Activated CD8-positive, alpha-beta T cell treated with anti-CD3 and anti-CD28 coated beads, Interleukin-2, amount 10 ng/mL, durations not matched to agents 7 days and 5 days (primary cell): ENCODE measurements around the gene SPECC1. TPM values are rescaled to one million over a fixed set of nuclear protein-coding genes. Genes with fewer than 3 reads are reported as not detected.

Experiments used
- ATAC-seq: fragments of 150-1000 bp; cut with Tn5 transposase; one replicate; pipeline ENCODE4 v1.10.0; 2021; ENCODE audit warnings: moderate library complexity
- CTCF ChIA-PET: fragments of 350-600 bp; sonication (Branson Sonifier 250); formaldehyde crosslinking; loops from one replicate; lab custom pipeline; 2021; ENCODE audit warnings: antibody characterized with exemption; lab: Charles Lee
- POLR2A ChIA-PET: fragments of 350-600 bp; sonication (Branson Sonifier 250); formaldehyde crosslinking; loops from one replicate; lab custom pipeline; 2021; ENCODE audit warnings: antibody characterized with exemption; lab: Charles Lee
- DNase-seq: peaks from one replicate; pipeline ENCODE4 v3.0.0-alpha.2; 2020
- H3K27ac Mint-ChIP-seq: one replicate; pipeline ENCODE4 v1.8.0; 2021; ENCODE audit warnings: mild to moderate bottlenecking, mixed read lengths
- H3K27me3 Mint-ChIP-seq: one replicate; pipeline ENCODE4 v1.8.0; 2021; ENCODE audit warnings: low read depth, mixed read lengths
- H3K36me3 Mint-ChIP-seq: one replicate; pipeline ENCODE4 v1.8.0; 2021; ENCODE audit warnings: low read depth, mixed read lengths
- H3K4me1 Mint-ChIP-seq: one replicate; pipeline ENCODE4 v1.8.0; 2021; ENCODE audit warnings: low read depth, mixed read lengths
- H3K4me3 Mint-ChIP-seq: one replicate; pipeline ENCODE4 v1.8.0; 2021; ENCODE audit warnings: mild to moderate bottlenecking, mixed read lengths
- H3K9me3 Mint-ChIP-seq: one replicate; pipeline ENCODE4 v1.8.0; 2022; ENCODE audit warnings: mixed read lengths; ENCODE audit not compliant: insufficient read depth
- total RNA-seq, 2 experiments: library from RNA; stranded (reverse); gene quantifications; one replicate each; pipeline ENCODE4 v1.2.3, GENCODE V29; 2021

SPECC1 gene
- total RNA-seq, 2 experiments from 2014 or later: 4.2 to 5.3 TPM

DNA sequence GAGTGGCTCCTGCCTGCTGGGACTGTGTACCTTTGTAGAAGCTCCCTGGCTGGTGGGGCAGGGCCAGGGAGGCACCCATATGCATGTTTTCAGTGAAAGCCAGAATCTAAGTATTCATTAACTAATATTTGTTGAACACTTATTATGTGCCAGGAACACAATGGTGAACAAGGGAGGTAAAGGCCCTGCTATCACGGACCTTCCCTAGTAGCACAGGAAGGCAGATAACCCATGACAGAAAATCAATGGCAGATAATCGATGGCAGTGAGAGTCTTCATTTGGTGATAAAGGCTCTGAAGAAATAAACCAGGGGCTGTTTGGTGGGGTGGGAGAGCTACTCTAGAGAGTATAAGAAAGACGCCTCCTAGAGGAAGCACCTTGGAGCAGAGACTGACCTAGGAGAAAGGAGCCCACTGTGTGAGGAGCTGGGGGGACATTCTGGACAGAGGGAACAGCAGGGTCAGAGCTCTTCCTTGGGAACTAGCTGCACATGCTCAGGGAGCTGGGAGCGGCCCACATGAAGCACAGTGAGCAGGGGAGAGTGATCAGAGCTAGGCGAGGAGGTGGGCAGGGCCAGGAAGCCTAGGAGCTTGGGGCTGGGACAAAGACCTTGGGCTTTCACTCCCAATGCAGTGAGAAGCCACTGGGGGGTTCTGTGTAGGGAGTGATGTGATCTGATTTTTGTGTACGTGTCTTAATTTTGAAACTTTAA lies 78.5 kb downstream of the SPECC1 start:
- ChIA-PET POLR2A (no interaction called here), CTCF (no interaction called here)
- Mint-ChIP-seq H3K27me3 (no peaks in the 10 kb centered on the region), H3K27ac (no peak overlapping the region), H3K36me3 (no peaks in the 10 kb centered on the region), H3K9me3 (no peaks in the 10 kb centered on the region), H3K4me3 (no peak overlapping the region), H3K4me1 (peaks cover 13% of the 10 kb centered on the region)
- no peak for DNase-seq
- ATAC-seq: no peak

DNA sequence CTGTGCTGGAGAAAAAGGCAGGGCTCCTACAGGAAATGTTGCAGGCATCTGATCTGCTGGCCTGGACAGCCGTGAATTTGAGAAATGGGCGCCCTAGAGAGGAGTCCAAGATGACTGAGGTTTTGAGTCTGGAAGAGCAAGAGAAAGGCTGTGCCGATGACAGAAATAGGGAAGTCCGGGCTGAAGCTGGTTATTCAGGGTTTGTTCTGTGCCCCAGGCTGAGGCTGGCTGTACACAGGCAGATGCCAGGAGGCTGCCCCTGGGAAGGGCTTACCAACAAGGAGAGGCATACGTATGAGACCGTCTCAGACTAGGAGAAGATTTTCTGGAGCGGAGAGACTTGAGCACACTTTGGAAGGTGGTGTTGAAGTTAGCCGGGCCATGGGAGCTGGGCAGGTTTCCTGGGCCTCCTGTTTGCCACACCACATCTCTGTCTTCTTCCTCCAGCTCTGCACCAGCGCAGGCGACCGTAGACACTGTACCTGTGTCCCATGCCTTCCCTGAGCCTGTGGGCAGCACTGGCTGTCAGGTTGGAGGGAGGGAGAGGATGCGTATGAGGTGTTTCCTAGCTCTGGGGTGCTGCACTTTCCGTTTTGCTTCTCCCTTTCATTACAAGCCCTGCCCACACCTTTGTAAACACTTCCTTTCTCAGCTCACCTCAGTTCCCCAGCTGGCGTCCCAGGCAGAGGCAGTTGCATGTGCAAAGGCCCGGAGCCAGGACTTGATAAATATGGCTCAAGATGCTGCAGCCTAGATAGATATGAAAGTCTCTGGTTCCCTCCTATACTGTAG lies 80.8 kb downstream of the SPECC1 start:
- Mint-ChIP-seq H3K27me3 (peaks cover 2% of the 10 kb centered on the region), H3K9me3 (no peaks in the 10 kb centered on the region), H3K4me3 (no peak overlapping the region), H3K27ac (no peak overlapping the region), H3K4me1 (peaks cover 13% of the 10 kb centered on the region), H3K36me3 (no peaks in the 10 kb centered on the region)
- ChIA-PET POLR2A (no interaction called here), CTCF (interaction anchor here (0.6 to 1.4 kb wide), 4 partner anchors 14 to 271 kb away, joined by 3 to 4 read pairs (median 3); partner anchors contain the start of gene SPECC1)
- ATAC-seq (no peak), DNase-seq (no peak)

DNA sequence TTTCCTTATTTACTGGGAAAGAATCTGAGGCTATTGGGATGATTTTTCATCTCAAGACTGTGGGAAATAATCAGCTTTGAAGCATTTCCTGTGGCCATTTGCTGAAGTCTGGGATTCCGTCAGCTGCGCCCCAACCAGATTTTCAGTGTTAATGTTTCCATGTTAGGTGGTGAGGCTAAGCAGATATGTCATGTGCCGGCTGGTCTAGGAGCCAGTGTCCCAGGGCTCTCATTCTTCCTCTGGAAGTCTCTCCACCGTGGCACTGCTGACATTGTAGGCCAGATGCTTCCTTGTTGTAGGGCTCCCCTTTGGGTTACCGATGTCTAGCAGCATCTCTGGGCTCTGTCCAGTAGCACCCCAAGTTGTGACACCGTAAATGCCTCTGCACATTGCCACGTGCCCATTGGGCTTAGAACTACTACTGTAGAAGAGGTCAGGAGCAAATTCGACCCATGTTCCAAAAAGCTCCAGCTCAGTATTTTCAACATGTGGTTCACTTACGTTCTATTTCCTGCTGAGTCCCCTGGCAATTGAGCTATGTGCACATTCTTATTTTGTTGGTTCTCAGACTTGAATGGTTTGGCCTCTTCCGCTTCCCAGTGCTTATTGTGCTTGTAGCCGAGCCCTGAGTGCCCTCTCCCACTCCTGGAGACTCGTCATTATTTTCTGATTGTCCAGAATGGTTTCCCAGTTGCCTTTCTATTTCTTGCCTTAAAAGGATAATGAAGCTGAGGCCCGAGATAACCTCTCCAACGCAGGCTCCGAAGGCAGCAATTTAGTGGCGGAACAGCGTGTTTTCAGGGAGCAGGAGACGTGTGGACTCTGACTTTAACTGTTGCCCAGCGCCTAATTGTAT lies 82.2 kb downstream of the SPECC1 start:
- Mint-ChIP-seq H3K4me1 (peaks cover 13% of the 10 kb centered on the region), H3K4me3 (no peak overlapping the region), H3K9me3 (no peaks in the 10 kb centered on the region), H3K27ac (no peak overlapping the region), H3K36me3 (no peaks in the 10 kb centered on the region), H3K27me3 (peaks cover 2% of the 10 kb centered on the region)
- no peak for ATAC-seq
- CTCF ChIA-PET: interaction anchor here (0.9 to 1.2 kb wide), 2 partner anchors 82 to 98 kb away, joined by 3 read pairs; partner anchors contain the start of gene SPECC1
- no peak for DNase-seq
- POLR2A ChIA-PET: no interaction called here

DNA sequence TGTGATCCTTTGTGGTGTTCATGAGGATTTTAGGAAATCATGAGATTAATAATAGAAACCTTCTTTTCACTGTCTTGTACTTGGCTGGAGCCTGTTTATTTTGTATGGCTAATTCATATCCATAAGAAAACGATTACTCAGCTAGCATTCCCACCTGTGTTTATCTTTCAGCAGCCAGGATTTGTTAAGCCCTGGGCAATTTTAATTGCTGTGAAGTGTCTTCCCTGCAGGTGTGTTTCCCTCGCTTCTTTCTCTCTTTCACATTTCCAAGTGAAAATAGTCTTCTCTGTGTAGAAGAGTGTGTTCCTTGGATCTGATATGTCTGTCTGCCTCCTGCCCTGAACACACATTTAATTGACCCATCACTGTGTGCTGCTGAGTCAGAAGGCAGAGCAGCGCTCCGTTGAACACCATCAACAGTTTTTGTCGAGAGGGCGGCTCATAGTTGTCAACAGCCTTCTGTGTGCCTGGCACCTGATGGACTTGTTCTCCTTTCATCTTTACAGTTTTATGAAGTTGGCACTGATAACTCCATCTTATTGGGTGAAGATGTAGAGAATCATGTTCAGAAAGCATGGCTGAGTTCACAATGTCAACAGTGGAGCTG lies 83.2 kb downstream of the SPECC1 start:
- peaks cover 2% of the 10 kb centered on the region for H3K27me3 Mint-ChIP-seq
- no peak overlapping the region for H3K4me3 Mint-ChIP-seq
- CTCF ChIA-PET: no interaction called here
- DNase-seq (no peak), ATAC-seq (no peak)
- POLR2A ChIA-PET: no interaction called here
- H3K4me1 Mint-ChIP-seq: peaks cover 13% of the 10 kb centered on the region
- H3K9me3 Mint-ChIP-seq: no peaks in the 10 kb centered on the region
- H3K27ac Mint-ChIP-seq: no peak overlapping the region
- H3K36me3 Mint-ChIP-seq: no peaks in the 10 kb centered on the region

DNA sequence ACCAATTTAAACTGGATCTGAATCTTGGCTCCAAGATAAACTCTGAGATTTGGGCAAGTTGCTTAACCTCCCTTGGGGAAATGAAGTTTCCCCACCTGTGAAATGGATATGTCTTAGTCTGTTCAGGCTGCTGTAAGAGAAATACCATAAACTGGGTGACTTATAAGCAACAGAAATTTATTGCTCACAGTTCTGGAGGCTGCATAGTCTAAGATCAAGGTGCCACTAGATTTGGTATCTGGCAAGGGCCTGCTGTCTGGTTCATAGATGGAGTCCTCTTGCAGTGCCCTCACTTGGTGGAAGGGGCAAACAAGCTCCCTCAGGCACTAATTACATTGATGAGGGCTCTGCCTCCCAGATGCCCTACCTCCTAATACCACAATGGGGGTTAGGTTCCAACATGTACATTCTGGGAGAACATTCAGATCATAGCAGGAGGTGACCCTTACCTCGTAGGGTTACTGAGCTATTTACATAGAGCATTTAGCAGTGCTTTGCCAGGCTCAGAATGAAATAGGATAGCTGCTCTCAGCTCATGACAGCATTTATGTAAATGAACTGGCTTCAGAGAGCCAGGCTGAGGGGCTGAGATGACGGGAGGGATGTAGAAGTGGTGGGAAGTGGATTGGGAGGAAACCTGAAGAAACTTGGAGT lies 83.9 kb downstream of the SPECC1 start:
- CTCF ChIA-PET: no interaction called here
- ATAC-seq (no peak), DNase-seq (no peak)
- H3K4me3 Mint-ChIP-seq: no peak overlapping the region
- H3K9me3 Mint-ChIP-seq: no peaks in the 10 kb centered on the region
- H3K36me3 Mint-ChIP-seq: no peaks in the 10 kb centered on the region
- POLR2A ChIA-PET: no interaction called here
- H3K27me3 Mint-ChIP-seq: peaks cover 2% of the 10 kb centered on the region
- no peak overlapping the region for H3K27ac Mint-ChIP-seq
- peaks cover 13% of the 10 kb centered on the region for H3K4me1 Mint-ChIP-seq

DNA sequence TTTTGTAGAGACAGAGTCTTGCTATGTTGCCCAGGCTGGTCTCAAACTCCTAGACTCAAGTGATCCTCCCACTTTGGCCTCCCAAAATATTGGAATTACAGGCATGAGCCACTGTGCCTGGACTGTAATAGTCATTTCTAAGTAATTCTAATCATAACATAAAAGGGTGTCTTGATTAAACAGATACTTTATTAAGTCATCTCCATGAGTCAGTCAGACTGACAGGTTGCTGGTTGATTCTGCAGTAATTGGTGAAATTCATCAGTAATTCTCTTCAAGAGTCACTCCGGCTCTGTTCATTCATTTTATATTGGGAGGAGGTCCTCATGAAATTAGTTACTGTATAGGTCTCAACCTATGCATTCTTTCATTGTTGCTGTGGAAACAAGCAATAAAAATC lies 85.6 kb downstream of the SPECC1 start:
- H3K4me1 Mint-ChIP-seq: peaks cover 10% of the 10 kb centered on the region
- no peak overlapping the region for H3K27ac Mint-ChIP-seq
- ChIA-PET POLR2A (no interaction called here), CTCF (no interaction called here)
- H3K27me3 Mint-ChIP-seq: peaks cover 2% of the 10 kb centered on the region
- no peak overlapping the region for H3K4me3 Mint-ChIP-seq
- no peaks in the 10 kb centered on the region for H3K36me3 Mint-ChIP-seq
- ATAC-seq (no peak), DNase-seq (no peak)
- no peaks in the 10 kb centered on the region for H3K9me3 Mint-ChIP-seq

DNA sequence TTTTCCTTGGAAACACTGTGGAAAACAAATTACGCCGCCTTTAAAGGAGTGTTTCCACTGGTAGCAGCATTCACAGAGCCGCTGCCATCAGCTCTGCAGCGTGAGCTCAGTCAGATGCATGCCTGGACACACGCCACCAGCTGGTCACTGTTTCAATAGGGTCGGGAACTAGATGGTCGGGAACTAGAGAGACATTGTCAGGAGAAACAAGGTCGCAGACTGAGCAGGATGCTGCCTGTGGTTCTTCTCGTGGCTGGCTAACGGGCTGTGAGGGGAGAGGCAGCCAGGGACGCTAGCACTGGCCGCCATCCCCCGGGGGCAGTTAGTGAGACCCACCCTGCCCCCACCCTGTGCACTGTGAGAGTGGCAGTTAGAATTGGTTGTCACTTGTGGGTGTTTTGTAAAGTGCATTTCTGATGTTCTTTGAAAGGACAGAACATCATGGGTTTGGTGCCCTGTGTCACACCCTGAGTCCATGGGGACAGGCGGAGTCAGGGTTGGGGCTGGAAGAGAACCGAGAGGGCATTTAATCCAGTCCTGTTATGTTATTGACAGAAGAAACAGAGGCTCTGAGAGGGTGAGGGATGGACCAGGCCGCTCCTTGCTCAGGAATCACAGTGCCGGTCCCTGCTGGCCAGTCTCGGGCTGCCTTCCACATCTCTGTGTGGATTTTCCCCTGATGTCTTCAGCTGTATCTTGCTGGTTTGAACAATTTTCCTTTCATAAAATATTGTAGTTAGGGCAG lies 86.3 kb downstream of the SPECC1 start:
- ChIA-PET POLR2A (no interaction called here), CTCF (no interaction called here)
- Mint-ChIP-seq H3K4me1 (peaks cover 3% of the 10 kb centered on the region), H3K4me3 (no peak overlapping the region), H3K27ac (no peak overlapping the region), H3K9me3 (no peaks in the 10 kb centered on the region), H3K36me3 (no peaks in the 10 kb centered on the region), H3K27me3 (peaks cover 2% of the 10 kb centered on the region)
- no peak for DNase-seq
- no peak for ATAC-seq

DNA sequence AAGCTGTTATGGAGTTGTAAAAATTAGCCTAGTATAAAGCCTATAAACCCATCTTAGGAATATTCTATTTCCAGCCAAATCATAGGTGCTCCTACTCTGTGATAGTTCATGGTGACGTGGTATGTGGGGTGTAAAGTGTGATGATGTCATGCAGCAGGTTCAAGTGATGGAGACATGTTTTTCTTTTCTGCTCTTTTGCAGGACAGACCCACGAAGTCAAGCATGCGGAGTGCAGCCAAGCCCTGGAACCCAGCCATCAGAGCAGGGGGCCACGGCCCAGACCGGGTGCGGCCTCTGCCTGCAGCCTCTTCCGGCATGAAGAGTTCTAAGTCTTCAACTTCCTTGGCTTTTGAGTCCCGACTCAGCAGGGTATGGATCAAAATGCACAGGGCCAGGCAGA lies 87.3 kb downstream of the SPECC1 start:
- CTCF ChIA-PET: no interaction called here
- no peak overlapping the region for H3K27ac Mint-ChIP-seq
- POLR2A ChIA-PET: no interaction called here

DNA sequence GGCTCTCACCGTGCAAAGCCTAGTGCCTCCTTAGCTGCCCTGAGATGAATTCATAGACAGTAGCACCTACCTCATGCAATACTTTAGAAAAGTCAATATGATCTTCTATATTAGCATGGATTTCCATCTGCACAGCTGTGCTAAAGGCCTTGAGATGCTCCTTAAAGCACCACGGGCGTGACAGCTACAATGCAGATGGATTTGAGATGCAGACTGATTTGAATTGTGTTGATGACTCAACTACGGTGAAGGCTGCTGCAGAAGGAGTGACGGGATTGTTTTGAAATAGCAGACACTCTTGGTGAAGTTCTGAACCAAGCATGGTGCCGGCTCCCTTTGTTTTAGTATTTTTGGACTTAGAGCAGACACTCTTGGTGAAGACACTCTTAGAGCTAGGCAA lies 88.2 kb downstream of the SPECC1 start:
- Mint-ChIP-seq H3K36me3 (no peaks in the 10 kb centered on the region), H3K4me3 (no peak overlapping the region), H3K27ac (no peak overlapping the region), H3K4me1 (no peaks in the 10 kb centered on the region), H3K27me3 (peaks cover 4% of the 10 kb centered on the region), H3K9me3 (no peaks in the 10 kb centered on the region)
- DNase-seq: no peak
- CTCF ChIA-PET: no interaction called here
- ATAC-seq: no peak
- POLR2A ChIA-PET: no interaction called here

More for the DNA sequence above, 87.3 kb downstream of the SPECC1 start:
- peaks cover 2% of the 10 kb centered on the region for H3K27me3 Mint-ChIP-seq
- H3K9me3 Mint-ChIP-seq: no peaks in the 10 kb centered on the region
- no peak overlapping the region for H3K4me3 Mint-ChIP-seq
- ATAC-seq: no peak
- no peaks in the 10 kb centered on the region for H3K36me3 Mint-ChIP-seq
- DNase-seq: no peak
- no peaks in the 10 kb centered on the region for H3K4me1 Mint-ChIP-seq

DNA sequence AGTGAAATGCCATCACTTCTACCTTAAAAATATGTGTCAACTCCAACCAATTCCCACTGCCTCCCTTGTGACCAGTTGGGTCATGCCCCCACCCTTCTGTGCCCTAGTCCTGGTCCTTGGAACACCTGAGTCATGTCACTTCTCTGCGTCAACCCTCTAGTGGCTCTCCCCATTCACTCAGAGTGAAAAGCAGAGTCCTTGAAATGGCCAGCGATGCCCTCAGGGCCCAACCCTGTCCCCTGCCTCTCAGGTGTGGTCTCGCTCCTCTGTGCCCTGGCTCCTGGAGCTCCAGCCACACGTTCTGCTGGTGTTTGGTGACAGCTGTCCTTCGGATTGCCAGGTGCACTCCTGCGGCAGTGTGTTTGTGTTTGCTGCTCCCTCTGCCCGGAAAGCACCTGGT lies 89.2 kb downstream of the SPECC1 start:
- Mint-ChIP-seq H3K4me3 (no peak overlapping the region), H3K27me3 (peaks cover 6% of the 10 kb centered on the region), H3K4me1 (no peaks in the 10 kb centered on the region), H3K9me3 (no peaks in the 10 kb centered on the region), H3K27ac (no peak overlapping the region), H3K36me3 (no peaks in the 10 kb centered on the region)
- ATAC-seq (no peak), DNase-seq (no peak)
- ChIA-PET POLR2A (interaction anchor here (0.6 kb wide), 1 partner anchor 219 kb away, joined by 5 read pairs; no protein-coding TSS in a partner anchor), CTCF (no interaction called here)
